ENCODE data around the gene PIGP.
A peak's percentile ranks its signal among the peaks of the same experiment; 100 is the strongest.
"Not testable (repeated sequence)": the region's sequence is repeated elsewhere in the genome, so short reads cannot be mapped to it uniquely, and the experiment has no call there.

Gene PIGP

DNA sequence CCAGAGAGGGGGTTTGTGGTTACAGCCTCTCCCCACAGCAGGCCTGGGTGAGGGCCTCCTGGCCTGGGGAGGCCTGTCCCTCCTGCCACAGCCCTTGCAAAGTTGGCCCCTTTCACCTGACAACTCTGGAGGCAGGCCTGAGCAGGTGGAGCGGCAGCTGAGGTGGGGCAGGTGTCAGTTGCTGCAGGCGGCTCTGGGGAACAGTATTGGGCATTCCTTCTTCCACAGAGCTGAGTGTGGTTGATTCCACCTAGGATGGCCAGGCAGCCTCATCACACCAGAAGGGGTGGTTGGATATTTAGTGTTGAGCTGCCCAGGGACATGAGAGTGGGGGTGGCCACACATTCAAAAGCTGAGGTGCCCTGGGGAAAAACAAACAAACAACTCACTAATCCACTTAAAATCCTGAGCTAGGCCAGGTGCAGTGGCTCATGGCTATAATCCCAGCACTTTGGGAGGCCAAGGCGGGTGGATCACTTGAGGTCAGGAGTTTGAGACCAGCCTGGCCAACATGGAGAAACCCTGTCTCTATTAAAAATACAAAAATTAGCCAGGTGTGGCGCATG, 31.1 kb downstream of the PIGP start:
- DNase-seq, result peak; percentile 84

DNA sequence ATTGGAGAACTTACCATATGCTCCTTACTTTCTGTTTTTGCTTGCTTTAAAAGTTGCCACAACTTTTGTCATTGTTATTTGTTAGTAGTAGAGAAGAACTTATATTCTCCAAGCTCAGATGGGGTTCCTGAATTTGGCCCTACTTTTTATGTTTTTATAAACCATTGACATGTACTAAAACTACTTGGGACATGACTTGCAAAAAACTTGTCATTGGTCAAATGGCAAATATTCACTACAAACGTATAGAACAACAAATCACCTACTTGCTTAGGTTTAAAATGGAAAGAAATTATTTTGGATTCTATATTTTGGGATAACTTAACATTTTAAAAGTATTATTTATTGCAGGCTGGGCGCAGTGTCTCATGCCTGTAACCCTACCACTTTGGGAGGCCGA, 32.7 kb downstream of the PIGP start:
- no peak for DNase-seq

DNA sequence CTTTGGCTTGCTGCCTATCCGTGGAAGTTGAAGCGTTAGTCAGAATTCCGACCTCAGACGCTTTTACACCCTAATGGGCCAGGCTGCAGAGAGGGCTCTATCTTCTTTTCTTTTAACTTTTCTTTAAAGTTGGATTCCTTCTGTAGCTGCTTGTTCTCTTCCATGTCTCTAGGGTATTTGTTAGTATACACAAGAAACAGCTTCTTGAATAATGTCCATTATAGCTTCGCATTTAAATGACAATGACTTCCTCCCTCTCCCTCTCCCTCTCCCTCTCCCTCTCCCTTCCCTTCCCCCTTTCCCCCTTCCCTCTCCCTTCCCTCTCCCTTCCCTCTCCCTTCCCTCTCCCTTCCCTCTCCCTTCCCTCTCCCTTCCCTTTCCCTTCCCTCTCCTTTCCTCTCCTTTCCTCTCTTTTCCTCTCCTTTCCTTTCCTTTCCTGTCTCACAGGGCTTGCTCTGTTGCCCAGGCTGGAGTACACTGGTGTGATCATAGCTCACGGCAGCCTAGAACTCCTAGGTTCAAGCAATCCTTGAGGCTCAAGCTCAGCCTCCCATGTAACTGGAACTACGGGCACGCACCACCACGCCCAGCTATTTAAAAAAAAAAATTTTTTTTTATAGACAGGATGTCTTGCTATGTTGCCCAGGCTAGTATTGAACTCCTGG, 33.3 kb downstream of the PIGP start:
- no peak for DNase-seq

DNA sequence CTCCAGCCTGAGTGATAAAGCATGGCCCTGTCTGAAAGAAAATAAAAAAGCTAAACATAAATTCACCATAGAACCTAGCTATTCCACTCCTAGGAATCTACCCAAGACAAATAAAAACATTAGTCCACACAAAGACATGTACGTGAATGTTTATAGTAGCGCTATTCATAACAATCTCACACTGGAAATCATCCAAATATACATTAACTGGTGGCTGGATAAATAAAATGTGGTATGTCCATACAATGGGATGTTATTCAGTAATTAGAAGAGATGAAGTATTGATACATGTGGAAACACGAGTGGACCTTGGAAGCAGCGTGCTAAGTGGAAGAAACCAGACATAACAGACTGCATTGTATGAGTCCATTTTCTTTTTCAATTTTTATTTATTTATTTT, 36.7 kb downstream of the PIGP start:
- DNase-seq, result no peak

DNA sequence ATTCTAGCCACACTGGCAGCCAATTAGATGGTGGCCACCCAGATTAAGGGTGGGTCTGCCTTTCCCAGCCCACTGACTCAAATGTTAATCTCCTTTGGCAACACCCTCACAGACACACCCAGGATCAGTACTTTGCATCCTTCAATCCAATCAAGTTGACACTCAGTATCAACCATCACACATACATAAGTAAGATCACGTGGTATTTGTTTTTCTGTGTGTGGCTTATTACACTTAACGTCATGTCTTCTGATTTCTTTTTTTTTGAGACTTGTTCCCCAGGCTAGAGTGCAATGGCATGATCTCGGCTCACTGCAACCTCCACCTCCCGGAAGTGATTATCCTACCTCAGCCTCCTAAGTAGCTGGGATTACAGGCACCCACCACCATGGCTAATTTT, 38.5 kb downstream of the PIGP start:
- DNase-seq, result not testable (repeated sequence)

DNA sequence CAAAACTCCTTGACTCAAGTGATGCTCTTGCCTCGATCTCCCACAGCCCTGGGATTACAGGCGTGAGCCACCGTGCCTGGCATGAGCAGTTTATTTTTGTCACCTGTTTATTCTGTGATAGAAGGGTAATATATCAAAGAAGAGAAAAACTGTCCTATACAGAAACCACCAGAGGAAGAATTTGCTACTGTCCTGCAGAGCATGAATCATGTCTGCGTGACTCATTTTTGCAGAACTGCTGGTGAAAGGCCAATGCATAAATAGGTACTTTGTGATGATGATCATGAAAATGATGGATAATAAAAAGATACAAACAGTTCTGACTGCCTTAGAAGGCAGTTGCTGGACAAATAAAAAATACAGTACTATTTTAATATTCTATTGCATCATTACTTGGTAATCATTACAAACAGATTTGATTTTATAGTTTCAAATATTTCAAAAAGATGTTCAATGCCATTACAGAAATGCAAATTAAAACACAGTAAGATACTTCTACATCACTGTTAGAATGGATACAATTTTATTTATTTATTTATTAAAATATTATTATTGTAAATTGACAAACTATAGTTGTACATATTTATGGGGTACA, 39.9 kb downstream of the PIGP start:
- peak; percentile 20 for DNase-seq

DNA sequence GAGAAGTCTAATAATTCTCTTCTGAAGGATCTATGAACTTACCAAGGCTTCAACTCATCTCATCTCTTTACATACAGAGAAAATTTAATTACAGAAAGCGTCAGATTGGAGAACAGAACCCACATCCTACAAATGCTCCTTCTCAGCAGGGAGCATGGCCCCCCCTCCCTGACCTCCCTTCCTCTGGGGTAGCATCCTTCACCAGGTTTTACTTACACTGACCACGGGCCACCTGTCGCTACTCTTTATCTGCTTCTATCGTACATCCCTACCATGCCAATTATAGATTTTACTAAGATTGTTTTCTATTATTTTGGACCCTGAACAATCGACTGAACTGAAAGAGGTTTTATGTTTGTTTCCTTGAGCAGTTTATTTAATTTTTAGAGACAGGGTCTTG, 40.6 kb downstream of the PIGP start:
- DNase-seq, result no peak

DNA sequence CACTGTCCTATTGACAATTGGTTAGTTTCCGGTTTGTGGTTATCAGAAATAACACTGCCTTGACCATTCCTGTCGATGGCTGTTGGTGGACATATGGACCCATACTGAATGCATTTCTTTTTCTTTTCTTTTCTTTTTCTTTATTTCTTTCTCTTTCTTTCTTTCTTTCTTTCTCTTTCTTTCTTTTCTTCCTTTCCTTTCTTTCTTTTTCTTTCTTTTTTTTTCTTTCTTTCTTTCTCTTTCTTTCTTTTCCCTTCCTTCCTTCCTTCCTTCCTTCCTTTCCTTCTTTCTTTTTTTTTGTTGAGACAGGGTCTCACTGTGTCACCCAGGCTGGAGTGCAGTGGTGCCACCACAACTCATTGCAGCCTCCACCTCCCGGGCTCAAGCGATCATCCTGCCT, 42.0 kb downstream of the PIGP start:
- DNase-seq, result no peak

DNA sequence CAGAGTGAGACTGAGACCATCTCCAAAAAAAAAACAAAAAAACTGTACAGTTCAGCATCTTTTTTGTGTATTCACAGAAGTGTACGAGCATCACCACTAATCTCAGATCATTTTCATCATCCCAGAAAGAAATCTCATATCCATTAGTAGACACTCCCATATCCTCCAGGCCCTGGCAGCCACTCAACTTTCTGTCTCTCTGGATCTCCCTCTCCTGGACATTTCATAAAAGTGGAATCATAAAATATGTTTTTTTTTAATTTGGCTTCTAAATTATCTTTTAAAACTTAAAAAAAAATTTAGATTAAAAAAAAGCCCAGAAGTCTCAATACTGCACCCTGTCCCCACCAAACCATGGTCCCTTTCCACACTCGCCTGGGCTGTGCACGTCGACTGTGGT, 44.3 kb downstream of the PIGP start:
- DNase-seq, result no peak

DNA sequence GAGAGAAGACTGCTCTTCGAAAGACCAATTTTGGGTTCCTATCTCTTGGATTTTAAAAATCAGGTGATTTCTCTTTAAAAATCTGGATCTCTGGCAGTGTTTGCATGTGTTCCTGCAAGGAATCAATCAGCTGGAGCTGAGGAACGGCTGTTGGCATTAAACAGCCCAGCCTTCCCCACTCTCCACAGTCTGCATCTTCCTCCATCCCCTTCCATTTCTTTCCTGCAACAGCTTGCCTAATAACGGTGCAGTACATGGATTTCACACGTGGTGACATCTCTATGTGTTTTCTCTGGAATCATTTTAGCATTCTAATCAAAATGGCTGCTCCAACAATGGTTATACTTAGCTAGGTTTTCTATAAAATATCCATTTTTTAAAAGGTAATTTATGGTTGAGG, 46.4 kb downstream of the PIGP start:
- no peak for DNase-seq

DNA sequence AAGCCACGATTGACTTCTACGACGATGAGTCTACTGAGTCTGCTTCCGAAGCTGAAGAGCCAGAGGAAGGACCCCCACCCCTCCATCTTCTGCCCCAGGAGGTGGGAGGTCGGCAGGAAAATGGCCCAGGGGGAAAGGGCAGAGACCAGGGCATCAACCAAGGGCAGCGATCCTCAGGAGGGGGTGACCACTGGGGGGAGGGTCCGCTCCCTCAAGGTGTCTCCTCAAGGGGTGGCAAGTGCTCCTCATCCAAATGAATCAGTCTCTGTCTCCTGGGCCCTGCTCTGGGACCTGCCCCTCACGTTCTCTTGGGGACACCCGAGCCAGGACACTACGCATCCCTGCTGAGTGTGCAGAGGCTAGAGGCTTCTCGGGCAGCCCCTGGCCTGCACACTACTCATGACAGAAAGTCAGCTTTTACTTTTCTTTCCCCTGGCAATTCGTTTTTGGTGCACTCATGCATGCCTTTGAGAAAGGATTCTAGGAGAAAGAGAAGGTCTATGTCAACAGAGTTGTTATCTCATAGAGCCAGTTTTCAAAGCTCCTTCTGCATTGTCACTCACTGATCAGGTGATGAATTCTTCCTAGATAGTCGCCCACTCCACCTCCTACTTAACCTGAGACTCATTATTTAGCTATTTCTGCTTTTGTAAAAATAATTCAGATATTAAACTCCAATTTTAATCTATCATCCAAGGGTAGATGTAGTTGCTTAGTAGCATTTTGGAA, 54.8 kb downstream of the PIGP start:
- DNase-seq, result no peak

Data from DMS53 (cell line).